ENCODE results near the gene WDR88. TPM values are rescaled to one million over a fixed set of nuclear protein-coding genes. Genes with fewer than 3 reads are reported as not detected.
"Not testable (repeated sequence)": the region's sequence is repeated elsewhere in the genome, so short reads cannot be mapped to it uniquely, and the experiment has no call there.

The WDR88 gene
- total RNA-seq, 4 donors from 2014 or later = not detected

GRCh38 chr19:33206261-33207039 is 74.5 kb downstream of the WDR88 start:
- WGBS, 2 donors = 98% methylated on average over 22 to 25 of the region's 38 CpGs
- no peaks in the 10 kb centered on the region for H3K4me1 ChIP-seq
- no peak overlapping the region for H3K27ac ChIP-seq
- H3K9me3 ChIP-seq = no peaks in the 10 kb centered on the region
- H3K27me3 ChIP-seq = no peaks in the 10 kb centered on the region
- TF ChIP-seq CTCF (IDR thresholded peaks at IDR 0.05) = no peak
- no peak for TF ChIP-seq POLR2A (IDR thresholded peaks at IDR 0.05)
- DNase-seq = no peak
- no peak overlapping the region for H3K4me3 ChIP-seq (replicated peaks in 1 of 3)
- H3K36me3 ChIP-seq = peaks cover 7 to 9% of the 10 kb centered on the region in 2 donors
- intact Hi-C loops (cut with DNase I) = no loop called here

- Histone ChIP-seq H3K36me3 (peaks cover 7 to 9% of the 10 kb centered on the region in 2 donors), H3K27ac (no peak overlapping the region), H3K4me3 (replicated peaks in 1 of 3) (no peak overlapping the region), H3K27me3 (no peaks in the 10 kb centered on the region), H3K4me1 (no peaks in the 10 kb centered on the region), H3K9me3 (no peaks in the 10 kb centered on the region)
- TF ChIP-seq POLR2A (IDR thresholded peaks at IDR 0.05) = no peak
- no peak for DNase-seq
- intact Hi-C loops (cut with DNase I) = no loop called here
- WGBS, 2 donors = 93 to 96% methylated on average over 12 to 14 of the region's 38 CpGs
Measured at GRCh38 chr19:33207040-33207620, 75.2 kb downstream of the WDR88 start.

GRCh38 chr19:33207903-33208302 is 76.0 kb downstream of the WDR88 start:
- Histone ChIP-seq H3K27me3 (no peaks in the 10 kb centered on the region), H3K4me3 (replicated peaks in 1 of 3) (no peak overlapping the region), H3K4me1 (no peaks in the 10 kb centered on the region), H3K9me3 (no peaks in the 10 kb centered on the region), H3K27ac (no peak overlapping the region), H3K36me3 (peaks cover 7% of the 10 kb centered on the region in 2 donors)
- DNase-seq = no peak
- intact Hi-C loops (cut with DNase I) = no loop called here
- no peak for TF ChIP-seq POLR2A (IDR thresholded peaks at IDR 0.05)
- no peak for TF ChIP-seq CTCF (IDR thresholded peaks at IDR 0.05)
- 81 to 87% methylated on average over 4 to 8 of the region's 9 CpGs for WGBS, 2 donors

- H3K36me3 ChIP-seq = peaks cover 7% of the 10 kb centered on the region in 2 donors
- H3K27ac ChIP-seq = no peak overlapping the region
- H3K9me3 ChIP-seq = no peaks in the 10 kb centered on the region
- no peaks in the 10 kb centered on the region for H3K4me1 ChIP-seq
- intact Hi-C loops (cut with DNase I) = no loop called here
- no peak for DNase-seq
- TF ChIP-seq CTCF (IDR thresholded peaks at IDR 0.05) (no peak), POLR2A (IDR thresholded peaks at IDR 0.05) (no peak)
- no peak overlapping the region for H3K4me3 ChIP-seq (replicated peaks in 1 of 3)
- 72 to 78% methylated on average over 4 to 8 of the region's 11 CpGs for WGBS, 2 donors
- no peaks in the 10 kb centered on the region for H3K27me3 ChIP-seq
Measured at GRCh38 chr19:33208371-33208895, 76.5 kb downstream of the WDR88 start.

- Histone ChIP-seq H3K27me3 (no peaks in the 10 kb centered on the region), H3K4me3 (replicated peaks in 1 of 3) (no peak overlapping the region), H3K4me1 (no peaks in the 10 kb centered on the region), H3K9me3 (no peaks in the 10 kb centered on the region), H3K36me3 (peaks cover 7% of the 10 kb centered on the region in 2 donors), H3K27ac (no peak overlapping the region)
- TF ChIP-seq POLR2A (IDR thresholded peaks at IDR 0.05) = no peak
- intact Hi-C loops (cut with DNase I) = no loop called here
- 84 to 88% methylated on average over 17 to 20 of the region's 24 CpGs for WGBS, 2 donors
- DNase-seq = no peak
Measured at GRCh38 chr19:33208904-33209849, 77.3 kb downstream of the WDR88 start.

GRCh38 chr19:33209850-33210230 is 77.9 kb downstream of the WDR88 start:
- not testable (repeated sequence) for H3K4me1 ChIP-seq; H3K4me3 ChIP-seq (replicated peaks in 1 of 3)

More at GRCh38 chr19:33209850-33210230, 77.9 kb downstream of the WDR88 start:
- intact Hi-C loops (cut with DNase I); H3K9me3 ChIP-seq; H3K27ac ChIP-seq; H3K27me3 ChIP-seq; H3K36me3 ChIP-seq; DNase-seq: not testable (repeated sequence)
- WGBS, 2 donors = 94 to 98% methylated on average over 7 of the region's 7 CpGs
